Natural killer cell treated with Interleukin-12 subunit alpha and Interleukin-12 subunit beta and Interleukin-15 and Interleukin-18, amount 100 ng/mL, for 72 hours (primary cell): Measurements from ENCODE around the gene LRPAP1. TPM values are rescaled to one million over a fixed set of nuclear protein-coding genes. Genes with fewer than 3 reads are reported as not detected.
A peak's percentile ranks its signal among the peaks of the same experiment; 100 is the strongest.

Experiments used
- ATAC-seq, 2 donors: fragments of 150-1000 bp; cut with Tn5 transposase in 1 of 2; sonication (Bioruptor Pico), chemical (Tn5 transposase) in 1 of 2; 2 replicates each; pipeline ENCODE4 v1.10.0; 2021
- DNase-seq: peaks from one replicate; pipeline ENCODE4 v3.0.0; 2022; ENCODE audit warnings: low spot score
- H3K27ac Mint-ChIP-seq, 2 donors: 1 replicate in 1 of 2; 2 replicates in 1 of 2; pipeline ENCODE4 v1.8.0; 2022; ENCODE audit warnings: mixed read lengths in 2 of 2, mild to moderate bottlenecking in 1 of 2, moderate library complexity in 1 of 2
- H3K27me3 Mint-ChIP-seq, 2 donors: 1 replicate in 1 of 2; 2 replicates in 1 of 2; pipeline ENCODE4 v1.8.0; 2022; ENCODE audit warnings: mixed read lengths in 2 of 2
- H3K36me3 Mint-ChIP-seq: one replicate; pipeline ENCODE4 v1.8.0; 2022; ENCODE audit warnings: mixed read lengths
- H3K4me1 Mint-ChIP-seq, 2 donors: 1 replicate in 1 of 2; 2 replicates in 1 of 2; pipeline ENCODE4 v1.8.0; 2022; ENCODE audit warnings: low read depth in 2 of 2, mixed read lengths in 2 of 2, mild to moderate bottlenecking in 1 of 2
- H3K4me3 Mint-ChIP-seq: one replicate; pipeline ENCODE4 v1.8.0; 2022; ENCODE audit warnings: mixed read lengths
- H3K9me3 Mint-ChIP-seq: 2 replicates; pipeline ENCODE4 v1.8.0; 2022; ENCODE audit warnings: mixed read lengths
- total RNA-seq, 2 donors: library from RNA; stranded (reverse); gene quantifications; one replicate each; pipeline ENCODE4 v1.2.3, GENCODE V29; 2022

LRPAP1 gene
- total RNA-seq, 2 donors from 2014 or later: 101 to 118 TPM

GRCh38 chr4:3481113-3481531, 51.1 kb downstream of the LRPAP1 start:
- no peak overlapping the region for H3K27ac Mint-ChIP-seq
- no peaks in the 10 kb centered on the region for H3K36me3 Mint-ChIP-seq
- H3K9me3 Mint-ChIP-seq: no peaks in the 10 kb centered on the region
- H3K4me1 Mint-ChIP-seq: peaks cover 0 to 2% of the 10 kb centered on the region in 2 donors
- ATAC-seq: no peak
- no peak overlapping the region for H3K4me3 Mint-ChIP-seq
- no peak for DNase-seq
- H3K27me3 Mint-ChIP-seq: peaks cover 0 to 2% of the 10 kb centered on the region in 2 donors

DNA sequence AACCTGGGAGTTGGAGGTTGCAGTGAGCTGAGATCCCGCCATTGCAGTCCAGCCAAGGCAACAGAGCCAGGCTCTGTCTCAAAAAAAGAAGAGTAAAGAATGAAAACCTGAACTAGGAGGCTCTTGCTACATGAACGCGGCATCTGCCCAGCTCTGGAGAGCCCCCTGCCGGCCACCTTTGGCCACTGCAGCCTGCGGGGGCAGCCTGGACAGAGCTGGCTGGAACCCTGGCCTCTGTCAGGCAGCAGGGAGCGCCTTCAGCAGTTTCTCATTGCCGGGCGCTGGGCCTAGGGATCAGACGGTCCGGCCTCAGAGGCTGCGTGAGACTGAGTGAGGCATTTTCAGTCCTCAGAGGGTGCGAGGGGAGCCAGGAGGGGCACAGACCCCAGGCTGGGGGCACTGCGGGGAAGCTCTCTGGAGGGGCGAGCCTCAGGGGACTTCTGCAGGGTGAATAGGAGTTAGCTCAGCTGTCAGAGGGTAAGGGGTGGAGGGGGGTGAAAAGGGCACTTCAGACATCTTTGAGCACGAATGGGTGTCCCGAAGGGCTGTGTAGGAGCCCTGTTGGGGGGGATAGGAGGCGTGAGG, 51.6 kb downstream of the LRPAP1 start:
- Mint-ChIP-seq H3K36me3 (no peaks in the 10 kb centered on the region), H3K4me1 (peaks cover 0 to 2% of the 10 kb centered on the region in 2 donors), H3K9me3 (no peaks in the 10 kb centered on the region), H3K27me3 (peaks cover 0 to 2% of the 10 kb centered on the region in 2 donors), H3K4me3 (no peak overlapping the region), H3K27ac (no peak overlapping the region)
- peak; percentile 54 to 78 for ATAC-seq
- DNase-seq: peak; percentile 74

- ATAC-seq (no peak), DNase-seq (no peak)
- Mint-ChIP-seq H3K27me3 (peaks cover 0 to 2% of the 10 kb centered on the region in 2 donors), H3K9me3 (no peaks in the 10 kb centered on the region), H3K27ac (no peak overlapping the region), H3K4me1 (no peaks in the 10 kb centered on the region), H3K36me3 (no peaks in the 10 kb centered on the region), H3K4me3 (no peak overlapping the region)
Measured at GRCh38 chr4:3479358-3480101, 52.7 kb downstream of the LRPAP1 start.

DNA sequence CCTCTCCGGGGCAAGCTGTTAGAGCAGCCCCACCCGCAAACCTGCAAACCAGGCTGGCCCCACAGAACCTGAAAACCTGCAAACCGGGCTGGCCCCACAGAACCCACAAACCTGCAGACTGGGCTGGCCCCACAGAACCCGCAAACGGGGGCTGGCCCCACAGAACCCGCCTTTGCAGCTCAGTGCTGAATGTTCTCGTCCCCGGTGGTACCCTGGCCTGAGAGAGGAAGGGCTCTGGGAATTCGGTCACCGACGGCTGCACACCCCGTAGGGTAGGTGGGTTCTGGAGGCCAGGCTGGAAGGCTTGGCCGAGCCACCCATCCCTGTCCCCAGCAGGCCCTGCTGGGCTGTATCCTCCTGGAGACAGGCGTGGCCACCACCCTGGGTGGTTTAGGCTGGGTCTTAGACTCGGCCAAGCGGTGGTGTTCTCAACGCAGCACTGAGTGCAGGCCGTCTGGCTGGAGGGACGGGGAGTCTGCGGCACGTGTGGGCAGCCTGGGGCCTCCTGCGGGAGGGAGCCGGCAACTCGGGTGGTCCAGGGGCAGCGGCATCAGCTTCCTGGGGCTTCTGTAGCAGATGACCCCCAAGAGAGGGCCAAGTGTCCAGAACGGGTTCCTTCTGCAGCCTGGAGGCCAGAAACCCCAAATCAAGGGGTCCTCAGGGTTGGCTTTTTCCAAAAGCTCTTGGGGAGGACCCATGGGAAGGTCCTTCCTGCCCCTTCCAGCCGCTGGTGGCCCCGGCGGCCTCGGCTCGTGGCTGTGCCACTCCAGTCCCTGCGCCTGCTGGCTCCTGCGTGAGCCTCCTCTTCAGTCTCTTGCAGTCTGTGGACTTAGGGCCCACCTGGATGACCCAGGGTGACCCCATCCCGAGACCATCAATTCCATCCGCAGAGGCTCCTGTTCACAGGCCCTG, 53.5 kb downstream of the LRPAP1 start:
- H3K27ac Mint-ChIP-seq: no peak overlapping the region

DNA sequence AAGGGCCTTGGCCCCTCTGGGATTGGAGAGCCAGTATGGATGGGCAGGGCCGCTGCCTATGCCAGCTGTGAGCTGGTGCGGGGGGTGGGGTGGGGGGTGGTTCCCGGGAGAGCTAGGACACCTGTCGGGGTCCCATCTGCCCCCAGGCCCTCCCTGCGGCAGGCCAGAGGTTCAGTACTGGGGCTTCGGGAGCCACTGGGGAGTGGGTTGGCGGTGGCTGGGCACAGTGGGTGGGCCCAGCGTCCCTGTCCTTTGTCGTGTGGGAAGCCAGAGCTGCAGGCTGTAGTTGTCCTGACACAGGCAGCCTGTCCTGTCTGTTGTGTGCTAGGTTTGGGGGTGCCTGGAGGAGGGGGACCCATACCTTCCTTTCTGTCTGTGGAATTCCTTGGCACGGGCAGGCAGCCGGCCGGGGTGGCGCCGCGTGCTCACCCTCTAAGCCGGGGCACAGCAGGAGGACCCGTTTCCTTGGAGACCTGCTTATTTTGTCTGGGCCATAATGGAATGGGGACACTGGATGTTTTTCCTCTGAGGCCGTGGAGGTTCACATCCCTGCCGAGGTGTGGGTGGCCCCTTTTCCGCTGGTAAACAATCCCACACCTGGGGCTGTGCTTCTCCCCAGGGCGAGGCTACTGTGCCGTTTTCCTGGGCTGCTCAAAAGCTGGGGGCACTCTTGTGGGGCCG, 54.3 kb downstream of the LRPAP1 start:
- no peak for DNase-seq
- H3K27me3 Mint-ChIP-seq: peaks cover 0 to 2% of the 10 kb centered on the region in 2 donors

More for the DNA sequence above, 53.5 kb downstream of the LRPAP1 start:
- no peak for ATAC-seq
- Mint-ChIP-seq H3K36me3 (no peaks in the 10 kb centered on the region), H3K4me1 (no peaks in the 10 kb centered on the region), H3K4me3 (no peak overlapping the region), H3K9me3 (no peaks in the 10 kb centered on the region), H3K27me3 (peaks cover 0 to 2% of the 10 kb centered on the region in 2 donors)
- no peak for DNase-seq

DNA sequence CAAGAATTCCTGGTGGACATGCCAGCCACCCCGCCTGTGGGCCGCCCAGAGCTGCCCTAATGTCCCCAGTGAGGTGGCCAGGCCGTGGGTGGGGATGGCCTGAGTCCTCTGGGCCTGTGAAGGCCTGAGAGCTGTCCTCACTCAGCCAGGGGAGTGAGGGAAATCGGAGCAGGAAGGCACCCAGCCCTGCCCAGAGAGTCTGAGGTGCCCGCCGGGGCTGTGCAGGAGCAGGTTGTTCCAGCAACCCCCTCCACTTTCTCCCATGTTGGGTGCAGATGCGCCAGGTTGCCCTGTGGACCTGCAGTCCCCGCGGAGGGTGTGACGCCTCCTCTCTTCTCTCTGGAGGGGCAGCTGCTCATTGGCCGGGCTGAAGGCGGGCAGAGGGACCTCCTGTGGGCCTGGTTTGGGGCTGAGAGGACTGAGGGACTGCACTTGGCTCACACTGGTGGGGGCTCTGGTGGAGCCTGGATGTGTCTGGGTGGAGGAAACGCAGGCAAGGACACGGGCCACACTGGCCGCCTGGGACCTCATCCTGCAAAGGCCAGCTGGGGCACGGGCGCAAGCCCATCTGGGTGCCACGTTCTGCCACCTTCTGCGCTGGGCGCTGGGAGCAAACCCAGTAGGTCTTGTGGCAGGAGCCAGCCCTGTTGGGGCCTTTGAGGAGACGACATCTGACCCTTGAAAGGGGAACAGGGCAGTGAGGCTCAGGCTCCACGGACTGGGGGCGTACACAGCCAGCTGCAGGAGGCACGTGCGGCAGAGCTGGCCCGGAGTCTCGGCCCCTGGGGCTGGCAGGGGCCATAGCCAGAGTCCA, 55.1 kb downstream of the LRPAP1 start:
- DNase-seq: no peak
- Mint-ChIP-seq H3K36me3 (no peaks in the 10 kb centered on the region), H3K27ac (no peak overlapping the region), H3K27me3 (peaks cover 0 to 2% of the 10 kb centered on the region in 2 donors), H3K4me1 (no peaks in the 10 kb centered on the region), H3K4me3 (no peak overlapping the region), H3K9me3 (no peaks in the 10 kb centered on the region)
- ATAC-seq: no peak

More for the DNA sequence above, 54.3 kb downstream of the LRPAP1 start:
- ATAC-seq: no peak
- no peaks in the 10 kb centered on the region for H3K9me3 Mint-ChIP-seq
- no peaks in the 10 kb centered on the region for H3K36me3 Mint-ChIP-seq
- H3K4me3 Mint-ChIP-seq: no peak overlapping the region
- no peaks in the 10 kb centered on the region for H3K4me1 Mint-ChIP-seq
- no peak overlapping the region for H3K27ac Mint-ChIP-seq

DNA sequence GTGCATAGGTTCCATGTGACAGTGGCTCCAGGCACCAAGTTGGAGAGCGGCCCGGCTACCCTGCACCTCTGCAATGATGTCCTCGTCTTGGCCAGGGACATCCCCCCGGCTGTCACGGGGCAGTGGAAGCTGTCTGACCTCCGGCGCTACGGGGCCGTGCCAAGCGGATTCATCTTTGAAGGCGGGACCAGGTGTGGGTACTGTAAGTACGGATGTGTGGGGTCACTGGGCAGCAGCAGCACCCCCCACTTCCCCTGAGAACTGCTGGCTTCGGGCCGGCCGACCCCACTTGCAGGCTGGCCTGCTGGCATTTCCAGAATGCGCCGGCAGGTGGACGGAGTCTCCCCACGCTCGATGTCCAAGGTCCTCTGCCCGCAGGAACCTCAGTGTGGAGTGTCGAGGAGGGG, 55.9 kb downstream of the LRPAP1 start:
- Mint-ChIP-seq H3K4me1 (no peaks in the 10 kb centered on the region), H3K27ac (no peak overlapping the region), H3K9me3 (no peaks in the 10 kb centered on the region), H3K27me3 (no peaks in the 10 kb centered on the region), H3K36me3 (no peaks in the 10 kb centered on the region), H3K4me3 (no peak overlapping the region)
- ATAC-seq: no peak
- no peak for DNase-seq

- ATAC-seq (no peak), DNase-seq (no peak)
- no peak overlapping the region for H3K27ac Mint-ChIP-seq
Measured at GRCh38 chr4:3475713-3476260, 56.4 kb downstream of the LRPAP1 start.

GRCh38 chr4:3475041-3475712, 57.0 kb downstream of the LRPAP1 start:
- no peak for ATAC-seq
- Mint-ChIP-seq H3K27ac (no peak overlapping the region), H3K9me3 (no peaks in the 10 kb centered on the region), H3K36me3 (no peaks in the 10 kb centered on the region), H3K4me1 (no peaks in the 10 kb centered on the region), H3K27me3 (peaks cover 0 to 2% of the 10 kb centered on the region in 2 donors), H3K4me3 (no peak overlapping the region)
- no peak for DNase-seq

More at GRCh38 chr4:3475713-3476260, 56.4 kb downstream of the LRPAP1 start:
- Mint-ChIP-seq H3K36me3 (no peaks in the 10 kb centered on the region), H3K9me3 (no peaks in the 10 kb centered on the region), H3K4me3 (no peak overlapping the region), H3K27me3 (no peaks in the 10 kb centered on the region), H3K4me1 (no peaks in the 10 kb centered on the region)

DNA sequence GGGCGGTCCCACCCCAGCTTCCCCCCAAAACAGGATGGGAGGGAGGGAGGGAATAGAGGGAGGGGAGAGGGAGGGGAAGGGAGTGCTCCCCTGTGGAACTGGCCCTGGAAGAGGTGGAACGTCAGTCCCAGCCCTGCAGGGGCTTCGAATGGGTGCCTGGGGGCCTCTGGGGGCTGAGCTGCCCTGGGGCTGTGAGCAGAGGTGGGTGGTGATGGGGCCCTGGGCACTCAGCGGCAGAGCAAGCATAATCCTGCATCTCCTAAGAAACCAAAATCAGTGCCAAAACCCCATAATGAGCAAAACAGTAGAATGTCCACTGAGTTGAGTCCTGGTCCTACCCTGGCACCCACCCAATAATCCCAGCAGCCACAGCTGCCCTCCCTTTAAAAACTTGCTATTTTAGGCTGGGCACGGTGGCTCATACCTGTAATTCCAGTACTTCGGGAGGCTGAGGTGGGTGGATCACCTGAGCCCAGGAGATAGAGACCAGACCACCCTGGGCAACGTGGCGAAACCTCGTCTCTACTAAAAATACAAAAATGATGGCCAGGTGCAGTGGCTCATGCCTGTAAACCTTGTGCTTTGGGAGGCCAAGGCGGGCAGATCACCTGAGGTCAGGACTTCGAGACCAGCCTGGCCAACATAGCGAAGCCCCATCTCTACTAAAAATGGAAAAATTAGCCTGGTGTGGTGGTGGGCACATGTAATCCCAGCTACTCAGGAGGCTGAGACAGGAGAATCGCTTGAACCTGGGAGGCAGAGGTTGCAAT, 58.0 kb downstream of the LRPAP1 start:
- ATAC-seq (no peak), DNase-seq (no peak)
- H3K9me3 Mint-ChIP-seq: no peaks in the 10 kb centered on the region
- H3K27me3 Mint-ChIP-seq: peaks cover 0 to 3% of the 10 kb centered on the region in 2 donors
- H3K36me3 Mint-ChIP-seq: no peaks in the 10 kb centered on the region
- H3K4me3 Mint-ChIP-seq: no peak overlapping the region
- no peak overlapping the region for H3K27ac Mint-ChIP-seq
- H3K4me1 Mint-ChIP-seq: no peaks in the 10 kb centered on the region

- Mint-ChIP-seq H3K36me3 (no peaks in the 10 kb centered on the region), H3K27ac (no peak overlapping the region), H3K9me3 (no peaks in the 10 kb centered on the region), H3K27me3 (peaks cover 0 to 3% of the 10 kb centered on the region in 2 donors), H3K4me1 (no peaks in the 10 kb centered on the region), H3K4me3 (no peak overlapping the region)
- DNase-seq (no peak), ATAC-seq (no peak)
Measured at GRCh38 chr4:3473181-3473950, 58.9 kb downstream of the LRPAP1 start.
